ENCODE results near the gene ZNF366.

DNA sequence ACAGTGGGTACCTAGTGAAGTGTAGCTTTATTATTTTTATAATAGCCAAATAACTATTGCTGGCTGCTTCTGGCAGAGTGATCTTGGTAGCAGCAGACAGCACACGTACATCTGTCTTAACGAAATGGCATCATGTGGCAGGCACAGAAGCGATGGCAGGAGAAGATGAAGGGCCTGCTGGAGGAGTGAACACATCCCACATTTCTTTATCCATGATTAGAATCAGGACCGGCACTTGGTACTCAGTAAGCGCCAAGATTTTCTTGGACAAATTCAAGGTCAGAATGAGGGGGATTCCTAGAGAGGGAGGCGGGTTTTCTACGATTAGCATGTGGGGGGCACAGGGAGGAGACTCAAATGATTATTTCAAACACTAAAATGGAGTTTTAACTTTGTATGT, 23.0 kb upstream of the ZNF366 start:
- TF ChIP-seq, protein P1, sequence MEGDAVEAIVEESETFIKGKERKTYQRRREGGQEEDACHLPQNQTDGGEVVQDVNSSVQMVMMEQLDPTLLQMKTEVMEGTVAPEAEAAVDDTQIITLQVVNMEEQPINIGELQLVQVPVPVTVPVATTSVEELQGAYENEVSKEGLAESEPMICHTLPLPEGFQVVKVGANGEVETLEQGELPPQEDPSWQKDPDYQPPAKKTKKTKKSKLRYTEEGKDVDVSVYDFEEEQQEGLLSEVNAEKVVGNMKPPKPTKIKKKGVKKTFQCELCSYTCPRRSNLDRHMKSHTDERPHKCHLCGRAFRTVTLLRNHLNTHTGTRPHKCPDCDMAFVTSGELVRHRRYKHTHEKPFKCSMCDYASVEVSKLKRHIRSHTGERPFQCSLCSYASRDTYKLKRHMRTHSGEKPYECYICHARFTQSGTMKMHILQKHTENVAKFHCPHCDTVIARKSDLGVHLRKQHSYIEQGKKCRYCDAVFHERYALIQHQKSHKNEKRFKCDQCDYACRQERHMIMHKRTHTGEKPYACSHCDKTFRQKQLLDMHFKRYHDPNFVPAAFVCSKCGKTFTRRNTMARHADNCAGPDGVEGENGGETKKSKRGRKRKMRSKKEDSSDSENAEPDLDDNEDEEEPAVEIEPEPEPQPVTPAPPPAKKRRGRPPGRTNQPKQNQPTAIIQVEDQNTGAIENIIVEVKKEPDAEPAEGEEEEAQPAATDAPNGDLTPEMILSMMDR (optimal IDR thresholded peaks at IDR 0.05 in 1 of 3, IDR thresholded peaks at IDR 0.05 in 1 of 3, conservative IDR thresholded peaks at IDR 0.05 in 1 of 3; ENCODE audit: extremely low read depth in 1 of 3, insufficient read depth in 2 of 3, low read length in 3 of 3): no peak
- TF ChIP-seq EZH2 (IDR thresholded peaks at IDR 0.05; ENCODE audit: low read length): no peak

All from keratinocyte (primary cell).